HG02588 (cell line): Measurements from ENCODE around the gene PDE10A.
"Not testable (repeated sequence)": the region's sequence is repeated elsewhere in the genome, so short reads cannot be mapped to it uniquely, and the experiment has no call there.

Experiments used
- ATAC-seq: cut with Tn5 transposase; IDR thresholded peaks from one replicate; pipeline ENCODE4 v1.9.1; 2021; ENCODE audit warnings: mild to moderate bottlenecking, moderate library complexity; ENCODE audit not compliant: unreplicated experiment

PDE10A gene

GRCh38 chr6:165486183-165487137 lies 176.6 kb downstream of the PDE10A start:
- no peak for ATAC-seq

- no peak for ATAC-seq
Observed at GRCh38 chr6:165484178-165484889, 178.7 kb downstream of the PDE10A start.

GRCh38 chr6:165481921-165482320 lies 181.1 kb downstream of the PDE10A start:
- ATAC-seq, result no peak

- no peak for ATAC-seq
Observed at GRCh38 chr6:165480916-165481315, 182.1 kb downstream of the PDE10A start.

GRCh38 chr6:165478581-165478980 lies 184.5 kb downstream of the PDE10A start:
- no peak for ATAC-seq

GRCh38 chr6:165469483-165469882 lies 193.6 kb downstream of the PDE10A start:
- ATAC-seq, result no peak

GRCh38 chr6:165468340-165469235 lies 194.5 kb downstream of the PDE10A start:
- no peak for ATAC-seq

GRCh38 chr6:165463499-165463898 lies 199.5 kb downstream of the PDE10A start:
- ATAC-seq, result not testable (repeated sequence)

GRCh38 chr6:165459605-165460301 lies 203.3 kb downstream of the PDE10A start:
- not testable (repeated sequence) for ATAC-seq

GRCh38 chr6:165458134-165458533 lies 204.9 kb downstream of the PDE10A start:
- no peak for ATAC-seq

GRCh38 chr6:165456286-165456685 lies 206.8 kb downstream of the PDE10A start:
- ATAC-seq, result no peak

GRCh38 chr6:165455488-165455887 lies 207.6 kb downstream of the PDE10A start:
- ATAC-seq, result no peak

- no peak for ATAC-seq
Observed at GRCh38 chr6:165453395-165453794, 209.6 kb downstream of the PDE10A start.

- no peak for ATAC-seq
Observed at GRCh38 chr6:165451838-165452237, 211.2 kb downstream of the PDE10A start.

- ATAC-seq, result no peak
Observed at GRCh38 chr6:165448210-165448609, 214.8 kb downstream of the PDE10A start.

- no peak for ATAC-seq
Observed at GRCh38 chr6:165447141-165447540, 215.9 kb downstream of the PDE10A start.

GRCh38 chr6:165446331-165446730 lies 216.7 kb downstream of the PDE10A start:
- no peak for ATAC-seq

- no peak for ATAC-seq
Observed at GRCh38 chr6:165443462-165443861, 219.6 kb downstream of the PDE10A start.

GRCh38 chr6:165441181-165441580 lies 221.9 kb downstream of the PDE10A start:
- no peak for ATAC-seq

- no peak for ATAC-seq
Observed at GRCh38 chr6:165439928-165440554, 223.0 kb downstream of the PDE10A start.
